K562 (cell line): ENCODE data around the gene BCL7C. TPM values are rescaled to one million over a fixed set of nuclear protein-coding genes. Genes with fewer than 3 reads are reported as not detected.

ENCODE experiments used
- ATF1 ChIP-seq, 2 experiments: fragments of 450-650 bp in 1 of 2; IDR thresholded peaks; 2 replicates each; pipeline ENCODE4 v1.6.1; 2016; ENCODE audit warnings: missing compliant biosample characterization in 1 of 2, missing genetic modification characterization in 1 of 2
- HCFC1 ChIP-seq: IDR thresholded peaks from 2 replicates; pipeline ENCODE4 v1.6.1; 2012; ENCODE audit warnings: low read depth, low read length, improper control_type of control experiment
- HOMEZ ChIP-seq: fragments of 250-450 bp; sonication (Bioruptor Pico); IDR thresholded peaks from 2 replicates; pipeline ENCODE4 v1.4.0; 2020; ENCODE audit warnings: mild to moderate bottlenecking, moderate library complexity
- NR1H2 ChIP-seq: sonication (generic); formaldehyde crosslinking; IDR thresholded peaks from 2 replicates; pipeline ENCODE4 v1.4.0; 2020; ENCODE audit warnings: mild to moderate bottlenecking, missing genetic modification reagents
- POLR2AphosphoS5 ChIP-seq: IDR thresholded peaks from 2 replicates; pipeline ENCODE4 v1.6.1; 2011; ENCODE audit warnings: mild to moderate bottlenecking, low read depth, low read length, moderate library complexity; ENCODE audit not compliant: control insufficient read depth, insufficient read depth
- ZNF133 ChIP-seq: fragments of 250-450 bp; sonication (Bioruptor Pico); IDR thresholded peaks from 2 replicates; pipeline ENCODE4 v1.4.0; 2020; ENCODE audit warnings: mild to moderate bottlenecking
- ZNF274 ChIP-seq: IDR thresholded peaks from 2 replicates; pipeline ENCODE4 v1.6.1; 2011; ENCODE audit warnings: low read depth, mild to moderate bottlenecking, low read length, moderate library complexity, borderline replicate concordance
- polyA plus RNA-seq, 8 experiments: library from polyadenylated mRNA; depleted of rRNA in 4 of 8; stranded (reverse) in 5 of 8; unstranded in 3 of 8; fragments of >200 nt; fragmentation: Nextera tagmentation in 2 of 8; fragmentation: Illumina TruSeq in 1 of 8; extraction: Ambion mirVana in 2 of 8; extraction: Trizol in 1 of 8; gene quantifications; 2 replicates each; pipeline versions ENCODE4 v1.2.1 to v1.2.3, GENCODE V29; 2011 to 2014; ENCODE audit warnings: inconsistent platforms in 1 of 8, missing spikeins in 1 of 8
- total RNA-seq, 7 experiments: library from RNA; depleted of rRNA in 6 of 7; stranded (reverse); fragments of >200 nt in 6 of 7; fragmentation: Illumina TruSeq in 2 of 7; extraction: Trizol in 2 of 7; gene quantifications; 2 replicates each; pipeline versions ENCODE4 v1.2.1 to v1.2.3, GENCODE V29; 2011 to 2021; ENCODE audit warnings: low replicate concordance in 1 of 7
- TF ChIP-seq, protein P1 (sequence below), 2 experiments: IDR thresholded peaks; 2 replicates each; pipeline ENCODE4 v1.6.1; 2012; ENCODE audit warnings: improper control_type of control experiment in 2 of 2, low read depth in 2 of 2, low read length in 2 of 2, borderline replicate concordance in 1 of 2
- TF ChIP-seq, protein P2 (sequence below), 2 experiments: fragments of 450-650 bp; formaldehyde crosslinking in 1 of 2; IDR thresholded peaks; 2 replicates each; pipeline versions ENCODE4 v1.4.0 to v1.6.1; 2014 to 2020; ENCODE audit warnings: mild to moderate bottlenecking in 2 of 2, borderline replicate concordance in 1 of 2, low read depth in 1 of 2
- TF ChIP-seq, protein P3 (sequence below): IDR thresholded peaks from 2 replicates; pipeline ENCODE4 v1.6.1; 2011; ENCODE audit warnings: borderline replicate concordance, low read depth, mild to moderate bottlenecking, moderate library complexity, low read length; ENCODE audit not compliant: insufficient read depth, poor library complexity, severe bottlenecking

Gene BCL7C
- total and polyA plus RNA-seq, 9 of the 15 experiments (the other 6 are each of a cell fraction or from before 2014, with no cell fraction given), result 1.7 to 85.8 (median 19.6) TPM

GRCh38 chr16:30874821-30875717 is 18.8 kb downstream of the BCL7C start (continued):
- TF ChIP-seq, protein P1, sequence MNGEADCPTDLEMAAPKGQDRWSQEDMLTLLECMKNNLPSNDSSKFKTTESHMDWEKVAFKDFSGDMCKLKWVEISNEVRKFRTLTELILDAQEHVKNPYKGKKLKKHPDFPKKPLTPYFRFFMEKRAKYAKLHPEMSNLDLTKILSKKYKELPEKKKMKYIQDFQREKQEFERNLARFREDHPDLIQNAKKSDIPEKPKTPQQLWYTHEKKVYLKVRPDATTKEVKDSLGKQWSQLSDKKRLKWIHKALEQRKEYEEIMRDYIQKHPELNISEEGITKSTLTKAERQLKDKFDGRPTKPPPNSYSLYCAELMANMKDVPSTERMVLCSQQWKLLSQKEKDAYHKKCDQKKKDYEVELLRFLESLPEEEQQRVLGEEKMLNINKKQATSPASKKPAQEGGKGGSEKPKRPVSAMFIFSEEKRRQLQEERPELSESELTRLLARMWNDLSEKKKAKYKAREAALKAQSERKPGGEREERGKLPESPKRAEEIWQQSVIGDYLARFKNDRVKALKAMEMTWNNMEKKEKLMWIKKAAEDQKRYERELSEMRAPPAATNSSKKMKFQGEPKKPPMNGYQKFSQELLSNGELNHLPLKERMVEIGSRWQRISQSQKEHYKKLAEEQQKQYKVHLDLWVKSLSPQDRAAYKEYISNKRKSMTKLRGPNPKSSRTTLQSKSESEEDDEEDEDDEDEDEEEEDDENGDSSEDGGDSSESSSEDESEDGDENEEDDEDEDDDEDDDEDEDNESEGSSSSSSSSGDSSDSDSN (IDR thresholded peaks at IDR 0.05; ENCODE audit: borderline replicate concordance in 1 of 2, low read depth in 2 of 2, low read length in 2 of 2), result peak; percentile 93 to 94; a peak in 3 of 4 replicates
- peak; percentile 89 for TF ChIP-seq POLR2AphosphoS5
- no peak for TF ChIP-seq ATF1 (CRISPR knock-in tag; IDR thresholded peaks at IDR 0.05)
- peak; percentile 76 for TF ChIP-seq ATF1 (tag; IDR thresholded peaks at IDR 0.05)
- TF ChIP-seq HCFC1, result peak; percentile 82
- TF ChIP-seq, protein P2, sequence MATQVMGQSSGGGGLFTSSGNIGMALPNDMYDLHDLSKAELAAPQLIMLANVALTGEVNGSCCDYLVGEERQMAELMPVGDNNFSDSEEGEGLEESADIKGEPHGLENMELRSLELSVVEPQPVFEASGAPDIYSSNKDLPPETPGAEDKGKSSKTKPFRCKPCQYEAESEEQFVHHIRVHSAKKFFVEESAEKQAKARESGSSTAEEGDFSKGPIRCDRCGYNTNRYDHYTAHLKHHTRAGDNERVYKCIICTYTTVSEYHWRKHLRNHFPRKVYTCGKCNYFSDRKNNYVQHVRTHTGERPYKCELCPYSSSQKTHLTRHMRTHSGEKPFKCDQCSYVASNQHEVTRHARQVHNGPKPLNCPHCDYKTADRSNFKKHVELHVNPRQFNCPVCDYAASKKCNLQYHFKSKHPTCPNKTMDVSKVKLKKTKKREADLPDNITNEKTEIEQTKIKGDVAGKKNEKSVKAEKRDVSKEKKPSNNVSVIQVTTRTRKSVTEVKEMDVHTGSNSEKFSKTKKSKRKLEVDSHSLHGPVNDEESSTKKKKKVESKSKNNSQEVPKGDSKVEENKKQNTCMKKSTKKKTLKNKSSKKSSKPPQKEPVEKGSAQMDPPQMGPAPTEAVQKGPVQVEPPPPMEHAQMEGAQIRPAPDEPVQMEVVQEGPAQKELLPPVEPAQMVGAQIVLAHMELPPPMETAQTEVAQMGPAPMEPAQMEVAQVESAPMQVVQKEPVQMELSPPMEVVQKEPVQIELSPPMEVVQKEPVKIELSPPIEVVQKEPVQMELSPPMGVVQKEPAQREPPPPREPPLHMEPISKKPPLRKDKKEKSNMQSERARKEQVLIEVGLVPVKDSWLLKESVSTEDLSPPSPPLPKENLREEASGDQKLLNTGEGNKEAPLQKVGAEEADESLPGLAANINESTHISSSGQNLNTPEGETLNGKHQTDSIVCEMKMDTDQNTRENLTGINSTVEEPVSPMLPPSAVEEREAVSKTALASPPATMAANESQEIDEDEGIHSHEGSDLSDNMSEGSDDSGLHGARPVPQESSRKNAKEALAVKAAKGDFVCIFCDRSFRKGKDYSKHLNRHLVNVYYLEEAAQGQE (IDR thresholded peaks at IDR 0.05; ENCODE audit: borderline replicate concordance), result no peak
- TF ChIP-seq, protein P2 (CRISPR knock-in tag; IDR thresholded peaks at IDR 0.05; ENCODE audit: low read depth), result no peak
- no peak for TF ChIP-seq ZNF274
- TF ChIP-seq, protein P3, sequence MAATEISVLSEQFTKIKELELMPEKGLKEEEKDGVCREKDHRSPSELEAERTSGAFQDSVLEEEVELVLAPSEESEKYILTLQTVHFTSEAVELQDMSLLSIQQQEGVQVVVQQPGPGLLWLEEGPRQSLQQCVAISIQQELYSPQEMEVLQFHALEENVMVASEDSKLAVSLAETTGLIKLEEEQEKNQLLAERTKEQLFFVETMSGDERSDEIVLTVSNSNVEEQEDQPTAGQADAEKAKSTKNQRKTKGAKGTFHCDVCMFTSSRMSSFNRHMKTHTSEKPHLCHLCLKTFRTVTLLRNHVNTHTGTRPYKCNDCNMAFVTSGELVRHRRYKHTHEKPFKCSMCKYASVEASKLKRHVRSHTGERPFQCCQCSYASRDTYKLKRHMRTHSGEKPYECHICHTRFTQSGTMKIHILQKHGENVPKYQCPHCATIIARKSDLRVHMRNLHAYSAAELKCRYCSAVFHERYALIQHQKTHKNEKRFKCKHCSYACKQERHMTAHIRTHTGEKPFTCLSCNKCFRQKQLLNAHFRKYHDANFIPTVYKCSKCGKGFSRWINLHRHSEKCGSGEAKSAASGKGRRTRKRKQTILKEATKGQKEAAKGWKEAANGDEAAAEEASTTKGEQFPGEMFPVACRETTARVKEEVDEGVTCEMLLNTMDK, result no peak
- no peak; the same call in 1 of the 2 replicates for TF ChIP-seq NR1H2 (CRISPR knock-in tag)
- no peak for TF ChIP-seq HOMEZ (CRISPR knock-in tag)
- TF ChIP-seq ZNF133 (CRISPR knock-in tag), result no peak
